Uterus (tissue), 2 donors: Measurements from ENCODE around the gene LMLN.

ENCODE experiments used
- POLR2A ChIP-seq, 2 donors: fragments of 450-650 bp; IDR thresholded peaks; one replicate each; pipeline ENCODE4 v1.6.1; 2016; ENCODE audit warnings: antibody characterized with exemption in 2 of 2, mild to moderate bottlenecking in 1 of 2, moderate library complexity in 1 of 2
- TF ChIP-seq, protein P1 (sequence below), 4 experiments: fragments of 200-600 bp in 2 of 4; fragments of 450-650 bp in 2 of 4; sonication (generic) in 2 of 4; IDR thresholded peaks; one replicate each; pipeline ENCODE4 v1.5.1; 2016 to 2019; ENCODE audit warnings: antibody characterized with exemption in 4 of 4, mild to moderate bottlenecking in 2 of 4, moderate library complexity in 1 of 4

- TF ChIP-seq, protein P1, sequence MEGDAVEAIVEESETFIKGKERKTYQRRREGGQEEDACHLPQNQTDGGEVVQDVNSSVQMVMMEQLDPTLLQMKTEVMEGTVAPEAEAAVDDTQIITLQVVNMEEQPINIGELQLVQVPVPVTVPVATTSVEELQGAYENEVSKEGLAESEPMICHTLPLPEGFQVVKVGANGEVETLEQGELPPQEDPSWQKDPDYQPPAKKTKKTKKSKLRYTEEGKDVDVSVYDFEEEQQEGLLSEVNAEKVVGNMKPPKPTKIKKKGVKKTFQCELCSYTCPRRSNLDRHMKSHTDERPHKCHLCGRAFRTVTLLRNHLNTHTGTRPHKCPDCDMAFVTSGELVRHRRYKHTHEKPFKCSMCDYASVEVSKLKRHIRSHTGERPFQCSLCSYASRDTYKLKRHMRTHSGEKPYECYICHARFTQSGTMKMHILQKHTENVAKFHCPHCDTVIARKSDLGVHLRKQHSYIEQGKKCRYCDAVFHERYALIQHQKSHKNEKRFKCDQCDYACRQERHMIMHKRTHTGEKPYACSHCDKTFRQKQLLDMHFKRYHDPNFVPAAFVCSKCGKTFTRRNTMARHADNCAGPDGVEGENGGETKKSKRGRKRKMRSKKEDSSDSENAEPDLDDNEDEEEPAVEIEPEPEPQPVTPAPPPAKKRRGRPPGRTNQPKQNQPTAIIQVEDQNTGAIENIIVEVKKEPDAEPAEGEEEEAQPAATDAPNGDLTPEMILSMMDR (IDR thresholded peaks at IDR 0.05), result no peak
- TF ChIP-seq POLR2A (IDR thresholded peaks at IDR 0.05), result no peak
Observed at GRCh38 chr3:197913641-197914380, 46.2 kb upstream of the LMLN start.
